MM.1S (cell line): ENCODE measurements around the gene DNAJB1.

Experiments used
- DNase-seq: peaks from one replicate; pipeline ENCODE4 v3.0.0-alpha.2; 2015
- H2AFZ ChIP-seq: fragments of 300-600 bp; sonication (generic); 2 replicates; pipeline ENCODE4 v1.6.0; 2016; ENCODE audit warnings: antibody characterized with exemption, low read length
- H3F3A ChIP-seq: fragments of 300-600 bp; sonication (generic); 2 replicates; pipeline ENCODE4 v1.6.1; 2016; ENCODE audit warnings: mild to moderate bottlenecking, antibody characterized with exemption, low read length, moderate library complexity, mixed read lengths; ENCODE audit not compliant: insufficient read depth
- H3K27ac ChIP-seq: fragments of 300-600 bp; sonication (generic); 2 replicates; pipeline ENCODE4 v1.5.1; 2016; ENCODE audit warnings: mild to moderate bottlenecking, low read length
- H3K27me3 ChIP-seq: fragments of 300-600 bp; sonication (generic); replicated peaks from 2 replicates; pipeline ENCODE4 v1.6.0; 2016; ENCODE audit warnings: low read length; ENCODE audit not compliant: insufficient read depth
- H3K36me3 ChIP-seq: fragments of 300-600 bp; sonication (generic); replicated peaks from 2 replicates; pipeline ENCODE4 v1.6.1; 2016; ENCODE audit warnings: mild to moderate bottlenecking, low read length, mixed read lengths; ENCODE audit not compliant: insufficient read depth
- H3K4me1 ChIP-seq: fragments of 300-600 bp; sonication (generic); 2 replicates; pipeline ENCODE4 v1.6.1; 2016; ENCODE audit warnings: low read length, mixed read lengths
- H3K4me2 ChIP-seq: fragments of 300-600 bp; sonication (generic); 2 replicates; pipeline ENCODE4 v1.6.0; 2016; ENCODE audit warnings: low read depth, low read length
- H3K4me3 ChIP-seq: fragments of 300-600 bp; sonication (generic); 2 replicates; pipeline ENCODE4 v1.5.1; 2016; ENCODE audit warnings: low read length, mixed read lengths
- H3K79me2 ChIP-seq: fragments of 300-600 bp; sonication (generic); 2 replicates; pipeline ENCODE4 v1.6.1; 2016; ENCODE audit warnings: mixed run types, low read length, mixed read lengths
- H3K9ac ChIP-seq: fragments of 300-600 bp; sonication (generic); 2 replicates; pipeline ENCODE4 v1.6.1; 2016; ENCODE audit warnings: low read length, mixed read lengths
- H3K9me2 ChIP-seq: fragments of 300-600 bp; sonication (generic); replicated peaks from 2 replicates; pipeline ENCODE4 v1.6.1; 2016; ENCODE audit warnings: mild to moderate bottlenecking, low read length, mixed read lengths; ENCODE audit not compliant: insufficient read depth
- H3K9me3 ChIP-seq: fragments of 300-600 bp; sonication (generic); replicated peaks from 2 replicates; pipeline ENCODE4 v1.6.1; 2016; ENCODE audit warnings: mild to moderate bottlenecking, low read length, mixed read lengths; ENCODE audit not compliant: insufficient read depth
- H4K20me1 ChIP-seq: fragments of 300-600 bp; sonication (generic); 2 replicates; pipeline ENCODE4 v1.6.1; 2016; ENCODE audit warnings: mild to moderate bottlenecking, low read length, moderate library complexity, mixed read lengths; ENCODE audit not compliant: insufficient read depth
- EZH2 ChIP-seq: fragments of 300-600 bp; sonication (generic); optimal IDR thresholded peaks from 2 replicates; pipeline ENCODE3; 2017; ENCODE audit warnings: low read depth, mild to moderate bottlenecking, antibody characterized with exemption, low read length, mixed read lengths
- EZH2phosphoT487 ChIP-seq: fragments of 300-600 bp; sonication (generic); IDR thresholded peaks from 2 replicates; pipeline ENCODE4 v1.6.1; 2018; ENCODE audit warnings: antibody characterized with exemption, low read length
- TF ChIP-seq, protein P1 (sequence below): fragments of 300-600 bp; sonication (generic); IDR thresholded peaks from 2 replicates; pipeline ENCODE4 v1.5.1; 2016; ENCODE audit warnings: antibody characterized with exemption, low read length, mixed read lengths

The DNAJB1 gene

DNA sequence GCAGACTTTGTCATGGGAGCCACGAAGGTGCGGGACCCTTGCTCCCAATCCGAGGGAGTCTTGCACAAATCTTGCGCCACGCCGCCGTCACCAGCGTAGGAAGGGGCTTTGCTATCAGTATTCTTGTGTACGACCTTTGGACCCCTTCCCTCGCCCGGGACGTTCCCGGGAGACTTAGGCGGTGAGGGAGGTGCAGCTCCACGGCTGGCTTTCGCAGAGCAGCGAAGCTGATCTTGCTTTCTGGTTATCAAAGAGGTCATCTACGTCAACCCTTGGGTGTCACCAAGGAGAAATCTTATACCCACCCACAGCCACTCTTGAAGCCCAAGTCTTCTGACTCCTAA lies 11.8 kb upstream of the DNAJB1 start:
- DNase-seq: peak; percentile 19
- Histone ChIP-seq H3K9me3 (no peaks in the 10 kb centered on the region), H2AFZ (peak overlapping the region; percentile 96)

DNA sequence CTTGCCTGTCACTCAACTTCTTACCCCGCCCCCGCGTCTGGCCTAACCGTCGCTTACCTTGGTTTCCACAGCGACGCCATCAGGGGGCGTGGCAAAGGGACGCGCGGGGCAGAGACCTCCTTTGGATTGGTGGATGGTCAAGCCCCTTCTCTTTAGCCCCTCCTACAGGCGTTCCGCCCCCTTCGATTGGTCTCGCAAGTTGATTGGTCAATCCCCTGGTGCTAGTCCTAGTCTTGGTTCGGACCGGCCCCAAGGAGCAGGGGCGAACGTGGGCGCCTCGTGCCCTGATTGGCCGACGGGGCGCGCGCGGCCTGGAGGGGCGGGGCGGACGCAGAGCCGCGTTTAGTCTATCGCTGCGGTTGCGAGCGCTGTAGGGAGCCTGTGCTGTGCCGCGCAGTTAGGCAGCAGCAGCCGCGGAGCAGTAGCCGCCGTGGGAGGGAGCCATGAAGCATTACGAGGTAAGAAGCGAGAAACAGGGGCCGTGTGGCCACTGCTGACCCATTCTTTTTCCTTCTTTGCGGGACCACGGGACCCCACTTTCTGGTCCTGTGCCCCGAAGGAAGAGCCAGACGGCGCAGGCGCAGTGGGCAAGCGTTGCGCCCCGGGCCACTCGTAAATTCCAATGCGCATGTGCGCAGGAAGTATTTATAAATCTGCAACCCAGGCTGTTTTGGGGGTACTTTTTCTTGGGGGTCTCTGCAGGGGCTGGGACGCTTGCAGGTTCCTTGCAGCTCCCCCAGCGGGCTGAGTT lies 11.2 kb upstream of the DNAJB1 start, which contains the start of gene TECR:
TSS of gene TECR (plus strand) at position 341 of the 751 bp plus-strand sequence. CDS start at position 444, 103 bp downstream.
- Histone ChIP-seq H3K36me3 (no peaks in the 10 kb centered on the region), H3K4me3 (peak within 1 kb of the TSS; percentile 100), H2AFZ (peak within 1 kb of the TSS; percentile 96), H3K27me3 (no peaks in the 10 kb centered on the region), H3K79me2 (peaks cover 44% of the 10 kb centered on the region), H3K9ac (peak within 1 kb of the TSS; percentile 83), H3K9me3 (no peaks in the 10 kb centered on the region), H3K4me1 (0 out of 2 replicates have a peak, but pooled peaks cover 4% of the 10 kb centered on the region), H4K20me1 (no peaks in the 10 kb centered on the region), H3K4me2 (peak within 1 kb of the TSS; percentile 94), H3F3A (no peaks in the 10 kb centered on the region), H3K27ac (peak within 1 kb of the TSS; percentile 78; the same call in 1 of the 2 replicates), H3K9me2 (no peaks in the 10 kb centered on the region)
- TF ChIP-seq EZH2 (no peak), EZH2phosphoT487 (no peak)
- TF ChIP-seq, protein P1, sequence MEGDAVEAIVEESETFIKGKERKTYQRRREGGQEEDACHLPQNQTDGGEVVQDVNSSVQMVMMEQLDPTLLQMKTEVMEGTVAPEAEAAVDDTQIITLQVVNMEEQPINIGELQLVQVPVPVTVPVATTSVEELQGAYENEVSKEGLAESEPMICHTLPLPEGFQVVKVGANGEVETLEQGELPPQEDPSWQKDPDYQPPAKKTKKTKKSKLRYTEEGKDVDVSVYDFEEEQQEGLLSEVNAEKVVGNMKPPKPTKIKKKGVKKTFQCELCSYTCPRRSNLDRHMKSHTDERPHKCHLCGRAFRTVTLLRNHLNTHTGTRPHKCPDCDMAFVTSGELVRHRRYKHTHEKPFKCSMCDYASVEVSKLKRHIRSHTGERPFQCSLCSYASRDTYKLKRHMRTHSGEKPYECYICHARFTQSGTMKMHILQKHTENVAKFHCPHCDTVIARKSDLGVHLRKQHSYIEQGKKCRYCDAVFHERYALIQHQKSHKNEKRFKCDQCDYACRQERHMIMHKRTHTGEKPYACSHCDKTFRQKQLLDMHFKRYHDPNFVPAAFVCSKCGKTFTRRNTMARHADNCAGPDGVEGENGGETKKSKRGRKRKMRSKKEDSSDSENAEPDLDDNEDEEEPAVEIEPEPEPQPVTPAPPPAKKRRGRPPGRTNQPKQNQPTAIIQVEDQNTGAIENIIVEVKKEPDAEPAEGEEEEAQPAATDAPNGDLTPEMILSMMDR: no peak
- DNase-seq: peak; percentile 100

More for the DNA sequence above, 11.8 kb upstream of the DNAJB1 start:
- Histone ChIP-seq H4K20me1 (no peaks in the 10 kb centered on the region), H3K9ac (peak overlapping the region; percentile 83), H3K4me1 (0 out of 2 replicates have a peak, but pooled peaks cover 4% of the 10 kb centered on the region), H3K4me2 (peak overlapping the region; percentile 94), H3K9me2 (no peaks in the 10 kb centered on the region), H3K36me3 (no peaks in the 10 kb centered on the region), H3K27me3 (no peaks in the 10 kb centered on the region), H3K4me3 (peak overlapping the region; percentile 100), H3F3A (no peaks in the 10 kb centered on the region), H3K79me2 (peaks cover 49% of the 10 kb centered on the region), H3K27ac (peak overlapping the region; percentile 78; the same call in 1 of the 2 replicates)
- TF ChIP-seq, protein P1: no peak
- TF ChIP-seq EZH2: no peak
- TF ChIP-seq EZH2phosphoT487: no peak

- Histone ChIP-seq H3K4me2 (peak overlapping the region; percentile 57), H3K27ac (peak overlapping the region; percentile 18; the same call in 1 of the 2 replicates), H3K27me3 (no peaks in the 10 kb centered on the region), H3K36me3 (no peaks in the 10 kb centered on the region), H3K9ac (peak overlapping the region; percentile 66), H3F3A (no peaks in the 10 kb centered on the region), H4K20me1 (no peaks in the 10 kb centered on the region), H3K9me2 (no peaks in the 10 kb centered on the region), H2AFZ (peak overlapping the region; percentile 85), H3K79me2 (peaks cover 40% of the 10 kb centered on the region), H3K9me3 (no peaks in the 10 kb centered on the region), H3K4me1 (0 out of 2 replicates have a peak, but pooled peaks cover 4% of the 10 kb centered on the region), H3K4me3 (peak overlapping the region; percentile 73)
- no peak for DNase-seq
- TF ChIP-seq, protein P1: no peak
- TF ChIP-seq EZH2phosphoT487 (no peak), EZH2 (no peak)
Measured at GRCh38 chr19:14528419-14529253, 10.4 kb upstream of the DNAJB1 start.
